GM19397 (cell line): ENCODE data around the gene ADAMTS4.
A peak's percentile ranks its signal among the peaks of the same experiment; 100 is the strongest.

Experiments used
- ATAC-seq: cut with Tn5 transposase; IDR thresholded peaks from one replicate; pipeline ENCODE4 v1.9.1; 2021; ENCODE audit warnings: mild to moderate bottlenecking, moderate library complexity; ENCODE audit not compliant: unreplicated experiment

The ADAMTS4 gene

GRCh38 chr1:161197560-161198193 lies 1.2 kb downstream of the ADAMTS4 start:
- no peak for ATAC-seq

GRCh38 chr1:161196521-161197451 lies 2.1 kb downstream of the ADAMTS4 start:
- no peak for ATAC-seq

DNA sequence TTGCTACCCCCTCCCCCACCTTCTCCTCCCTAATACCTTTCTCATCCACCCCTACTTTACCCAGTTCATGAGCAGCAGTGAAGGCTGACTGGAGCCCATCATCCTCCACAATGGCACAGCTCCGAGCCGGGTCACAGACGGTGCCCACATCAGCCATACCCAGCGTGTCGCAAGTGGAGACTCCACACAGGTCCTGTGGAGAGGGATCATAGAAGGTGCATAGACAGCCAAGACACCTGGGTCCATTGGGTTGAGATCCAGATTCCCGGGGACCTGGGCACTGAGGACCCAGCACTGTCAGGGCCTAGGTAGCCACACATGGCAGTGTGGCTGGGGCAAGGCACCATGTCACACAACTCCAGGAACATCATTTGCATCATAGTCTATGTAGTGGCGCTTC lies 2.7 kb downstream of the ADAMTS4 start:
- no peak for ATAC-seq

GRCh38 chr1:161195171-161195570 lies 3.7 kb downstream of the ADAMTS4 start:
- peak; percentile 44 for ATAC-seq

- ATAC-seq, result no peak
These were observed 5.2 kb downstream of the ADAMTS4 start for GRCh38 chr1:161193561-161194235.

DNA sequence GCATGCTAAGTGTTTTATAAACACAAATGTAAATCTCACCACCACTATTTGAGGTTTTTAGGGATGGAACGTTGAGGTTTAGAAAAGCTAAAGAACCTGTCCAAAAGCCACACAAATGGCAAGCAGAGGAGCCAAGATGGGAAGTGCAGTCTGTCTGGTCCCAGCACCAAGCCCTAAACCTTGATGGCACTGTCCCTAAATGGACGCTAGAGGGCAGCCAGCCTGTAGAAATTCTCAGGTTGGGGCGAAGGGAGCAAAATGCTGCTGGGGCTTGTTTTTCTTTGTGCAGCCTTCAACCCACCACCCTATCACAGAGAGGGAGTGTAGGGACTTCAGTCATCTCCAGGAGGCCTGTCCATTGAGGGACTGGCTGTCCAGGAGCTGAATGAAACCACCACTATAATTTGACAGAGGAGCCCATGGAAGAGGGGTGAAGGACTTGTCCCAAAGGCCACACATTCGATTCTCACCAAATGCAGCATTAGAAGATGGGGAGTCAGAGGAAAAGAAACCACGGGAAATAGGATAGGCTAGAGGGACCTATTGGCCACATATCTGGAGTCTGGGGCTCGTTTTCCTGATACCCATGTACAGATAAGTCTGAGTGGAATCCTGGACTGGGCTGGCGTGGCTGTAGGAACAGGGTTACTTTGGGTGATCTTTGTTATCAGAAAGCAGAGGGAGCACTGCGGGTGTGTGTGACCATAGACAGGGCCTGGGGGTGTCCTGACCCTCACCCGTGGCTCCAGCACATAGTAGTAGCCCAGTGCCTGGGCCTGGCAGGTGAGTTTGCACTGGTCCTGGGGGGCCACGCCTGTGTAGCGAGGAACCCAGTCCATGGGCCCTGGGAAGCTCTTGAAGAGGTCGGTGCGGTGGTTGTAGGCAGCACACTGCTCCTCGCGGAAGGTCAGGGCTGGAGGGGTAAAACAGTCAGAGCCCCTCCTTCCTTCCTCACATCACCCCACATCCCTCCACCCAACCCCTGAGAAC lies 6.1 kb downstream of the ADAMTS4 start:
- peak; percentile 55 for ATAC-seq

DNA sequence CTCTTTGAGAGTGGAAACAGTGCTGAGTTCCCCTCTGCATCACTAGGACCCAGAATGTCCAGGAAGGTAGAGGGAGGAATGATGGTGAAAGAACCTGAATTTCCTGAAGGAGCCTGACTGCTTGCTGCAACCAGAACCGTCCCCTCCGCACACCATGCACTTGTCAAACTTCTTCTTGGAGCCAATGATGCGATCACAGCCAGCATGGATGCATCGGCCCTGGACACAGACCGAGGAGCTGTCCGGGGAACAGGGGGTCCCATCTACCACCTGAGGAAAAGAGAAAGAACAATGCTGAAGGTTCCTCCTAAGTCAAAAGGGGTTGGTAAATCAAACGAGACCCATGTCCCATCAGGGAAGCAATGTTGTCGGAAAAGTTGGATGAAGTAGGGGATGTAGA lies 6.9 kb downstream of the ADAMTS4 start:
- ATAC-seq, result no peak

- ATAC-seq, result no peak
These were observed 7.8 kb downstream of the ADAMTS4 start for GRCh38 chr1:161190962-161191521.

DNA sequence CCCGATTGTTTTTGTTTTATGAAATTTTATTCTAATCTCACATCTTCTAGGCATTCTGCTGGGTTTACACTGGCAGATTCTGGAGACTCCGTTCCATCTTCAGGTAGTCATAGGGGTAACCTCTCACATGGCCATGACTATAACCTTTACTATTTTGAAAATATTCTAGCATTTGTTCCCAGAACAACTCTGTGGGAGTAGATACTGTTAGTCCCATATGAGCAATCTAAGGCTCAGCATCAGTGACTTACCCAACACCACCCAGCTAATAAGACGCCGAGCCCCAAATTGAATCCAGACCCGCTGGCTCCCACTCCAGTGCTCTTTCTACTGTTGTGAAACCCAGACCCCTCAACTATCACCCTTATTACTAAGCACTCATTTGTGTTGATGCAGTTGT lies 9.8 kb downstream of the ADAMTS4 start:
- no peak for ATAC-seq

DNA sequence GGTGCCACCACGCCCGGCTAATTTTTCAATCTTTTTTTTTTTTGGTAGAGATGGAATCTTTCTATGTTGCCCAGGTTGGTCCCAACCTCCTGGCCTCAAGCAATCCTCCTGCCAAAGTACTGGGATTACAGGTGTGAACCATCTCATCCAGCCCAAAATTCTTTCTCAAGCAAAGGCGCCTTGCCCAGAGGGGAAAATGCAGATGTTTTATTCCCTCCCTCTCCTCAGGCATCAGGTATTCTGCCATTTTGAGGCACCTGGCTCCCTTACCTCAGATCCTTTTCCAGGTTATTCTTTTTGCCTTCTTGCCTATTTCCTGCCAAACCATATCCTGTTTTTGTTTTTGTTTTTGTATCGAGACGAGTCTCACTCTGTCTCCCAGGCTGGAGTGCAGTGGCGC lies 10.5 kb downstream of the ADAMTS4 start:
- ATAC-seq, result no peak

GRCh38 chr1:161187311-161187710 lies 11.5 kb downstream of the ADAMTS4 start:
- ATAC-seq, result no peak

- peak; percentile 25 for ATAC-seq
These were observed 13.0 kb downstream of the ADAMTS4 start for GRCh38 chr1:161185732-161186311.

DNA sequence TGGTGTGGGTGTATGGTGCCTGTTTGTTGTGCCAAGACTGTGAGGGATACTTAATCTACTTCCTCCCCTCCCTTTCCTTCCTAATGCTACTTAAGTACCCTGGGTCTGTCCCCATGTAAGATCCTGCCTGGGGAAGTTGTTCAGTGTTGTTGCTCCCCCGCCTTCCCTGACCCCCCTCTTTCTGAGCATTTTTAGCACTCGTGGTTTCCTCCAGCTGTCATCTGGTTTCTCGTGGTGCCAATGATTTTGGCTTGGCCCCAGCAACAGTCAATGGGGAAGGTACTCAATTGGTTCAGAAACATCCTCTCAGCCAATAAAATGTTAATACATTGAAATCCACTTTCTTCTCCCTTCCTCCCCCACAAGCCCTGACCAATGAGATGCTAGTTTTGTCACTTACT lies 13.6 kb downstream of the ADAMTS4 start:
- peak; percentile 54 for ATAC-seq

DNA sequence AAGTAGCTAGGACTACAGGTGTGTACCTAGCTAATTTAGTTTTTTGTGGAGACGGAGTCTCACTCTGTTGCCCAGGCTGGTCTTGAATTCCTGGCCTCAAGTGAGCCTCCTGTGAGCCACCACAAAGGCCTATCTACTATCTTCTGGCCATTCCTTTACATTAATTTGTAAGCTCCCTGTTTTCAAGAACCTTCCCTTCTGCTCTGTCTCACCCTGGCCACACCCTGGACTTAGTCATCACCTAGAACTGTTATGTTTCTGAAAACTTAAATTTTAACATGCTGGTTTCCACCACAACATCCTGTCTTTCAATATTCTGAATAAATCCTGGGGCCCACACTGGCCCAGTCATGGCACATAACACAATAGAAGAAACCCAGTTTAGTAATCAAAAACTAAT lies 16.6 kb downstream of the ADAMTS4 start:
- no peak for ATAC-seq

DNA sequence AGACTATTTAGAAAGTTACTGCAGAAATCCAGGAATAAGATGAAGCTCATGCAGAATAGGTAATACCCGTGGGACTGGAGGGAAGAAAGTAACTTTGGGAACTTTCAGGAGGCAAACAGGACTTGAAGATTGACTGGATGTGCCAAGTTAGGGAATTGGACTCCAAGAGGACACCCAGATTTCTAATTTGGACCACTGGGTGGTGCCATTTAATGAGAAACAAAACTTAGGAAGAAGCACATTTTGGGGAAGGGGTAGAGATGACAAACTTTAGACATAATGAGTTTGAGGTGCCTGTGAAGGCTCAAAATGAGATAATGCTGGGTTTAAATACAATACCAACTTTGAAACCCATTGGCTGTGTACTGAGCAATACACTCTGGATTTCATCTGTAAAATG lies 18.2 kb downstream of the ADAMTS4 start:
- ATAC-seq, result no peak

- no peak for ATAC-seq
These were observed 19.2 kb downstream of the ADAMTS4 start for GRCh38 chr1:161179698-161180097.

GRCh38 chr1:161177936-161178244 lies 21.0 kb downstream of the ADAMTS4 start:
- no peak for ATAC-seq

GRCh38 chr1:161177112-161177935 lies 21.5 kb downstream of the ADAMTS4 start, which contains the start of gene B4GALT3:
Gene B4GALT3, minus strand, starts transcription at chr1:161177507. Its CDS starts 1,447 bp downstream, at chr1:161176060.
- peak; percentile 79 for ATAC-seq
